NCI-H2227 treated with DMSO at 0.1 percent for 48 hours (cell line): ENCODE measurements around the gene ARV1.

ENCODE experiments used
- DNase-seq: peaks from one replicate; lab custom pipeline; 2025; lab: John Stamatoyannopoulos, UW

The ARV1 gene

GRCh38 chr1:230978491-230979388 is at the start of gene ARV1, which contains the start of gene TTC13:
Gene ARV1, plus strand, starts transcription at chr1:230979094. Its CDS starts 12 bp downstream, at chr1:230979106.
Gene TTC13, minus strand, starts transcription at chr1:230978861. Its CDS starts 31 bp downstream, at chr1:230978830.
- DNase-seq, result peak; percentile 98

- DNase-seq, result no peak
Observed at GRCh38 chr1:230930986-230931385, 47.9 kb upstream of the ARV1 start.

- no peak for DNase-seq
Observed at GRCh38 chr1:230935852-230936251, 43.0 kb upstream of the ARV1 start.

- DNase-seq, result no peak
Observed at GRCh38 chr1:230936475-230936874, 42.4 kb upstream of the ARV1 start.

GRCh38 chr1:230937371-230937770 is 41.5 kb upstream of the ARV1 start:
- DNase-seq, result no peak

GRCh38 chr1:230938924-230939368 is 39.9 kb upstream of the ARV1 start:
- DNase-seq, result no peak

- DNase-seq, result no peak
Observed at GRCh38 chr1:230939806-230940489, 38.9 kb upstream of the ARV1 start.

GRCh38 chr1:230940848-230941247 is 38.0 kb upstream of the ARV1 start:
- DNase-seq, result no peak

GRCh38 chr1:230943048-230943593 is 35.8 kb upstream of the ARV1 start:
- DNase-seq, result no peak

- no peak for DNase-seq
Observed at GRCh38 chr1:230948301-230948700, 30.6 kb upstream of the ARV1 start.

GRCh38 chr1:230948903-230949302 is 30.0 kb upstream of the ARV1 start:
- no peak for DNase-seq

GRCh38 chr1:230950404-230950803 is 28.5 kb upstream of the ARV1 start:
- no peak for DNase-seq

GRCh38 chr1:230957580-230957989 is 21.3 kb upstream of the ARV1 start:
- DNase-seq, result no peak

- no peak for DNase-seq
Observed at GRCh38 chr1:230958370-230958769, 20.5 kb upstream of the ARV1 start.

GRCh38 chr1:230964896-230965295 is 14.0 kb upstream of the ARV1 start:
- no peak for DNase-seq

GRCh38 chr1:230965535-230965934 is 13.4 kb upstream of the ARV1 start:
- DNase-seq, result no peak

GRCh38 chr1:230966358-230966873 is 12.5 kb upstream of the ARV1 start:
- no peak for DNase-seq

- DNase-seq, result no peak
Observed at GRCh38 chr1:230970432-230970831, 8.5 kb upstream of the ARV1 start.

GRCh38 chr1:230971771-230972170 is 7.1 kb upstream of the ARV1 start:
- no peak for DNase-seq

GRCh38 chr1:230972855-230973271 is 6.0 kb upstream of the ARV1 start:
- DNase-seq, result no peak

GRCh38 chr1:230975636-230976035 is 3.3 kb upstream of the ARV1 start:
- no peak for DNase-seq

- DNase-seq, result no peak
Observed at GRCh38 chr1:230976360-230976759, 2.5 kb upstream of the ARV1 start.
